ENCODE data around the gene NRARP.

DNA sequence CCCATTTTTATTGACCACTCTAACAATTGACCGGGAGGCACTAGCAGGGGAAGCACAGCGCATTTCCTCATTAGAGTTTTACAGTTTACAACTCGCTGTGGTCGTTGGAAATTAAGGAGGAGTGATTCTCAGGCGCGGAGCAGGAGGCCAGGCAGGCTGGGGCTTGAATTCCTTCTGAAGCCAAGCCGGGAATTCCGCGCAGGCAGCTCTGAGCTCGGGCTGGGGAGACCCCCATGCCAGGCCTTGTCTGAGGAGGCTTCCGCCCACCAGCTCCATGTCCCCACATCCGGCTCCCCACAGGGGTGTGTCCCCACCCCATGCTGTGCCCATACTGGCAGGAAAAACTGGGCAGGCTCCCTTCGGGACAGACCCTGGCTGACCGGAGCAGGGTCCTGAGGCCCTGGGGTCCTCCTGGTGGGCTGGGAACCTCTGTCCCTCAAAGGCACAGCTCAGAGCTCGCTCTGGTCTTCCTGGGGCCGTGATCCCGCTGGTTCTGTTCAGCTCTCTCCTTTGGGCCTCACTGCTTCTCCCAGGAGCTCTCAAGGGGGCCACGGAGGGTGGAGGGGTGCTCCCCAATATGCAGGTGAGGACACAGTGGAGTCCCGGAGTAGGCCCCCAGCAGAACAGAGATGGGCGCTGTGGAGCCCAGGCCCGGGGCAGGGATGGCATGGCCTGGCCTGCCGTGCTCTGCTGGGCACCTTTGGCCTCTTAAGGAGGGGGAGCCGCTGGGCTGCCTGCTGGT is 1.3 kb upstream of the NRARP start:
- TF ChIP-seq POLR2A (IDR thresholded peaks at IDR 0.05; ENCODE audit: low read length) = no peak
- no peak for TF ChIP-seq GATA1 (IDR thresholded peaks at IDR 0.05; ENCODE audit: low read depth, low read length)
